ENCODE measurements around the gene STAMBP. TPM values are rescaled to one million over a fixed set of nuclear protein-coding genes. Genes with fewer than 3 reads are reported as not detected.
A peak's percentile ranks its signal among the peaks of the same experiment; 100 is the strongest.

The STAMBP gene
- total RNA-seq, 2 experiments from 2014 or later: 104 to 111 TPM

DNA sequence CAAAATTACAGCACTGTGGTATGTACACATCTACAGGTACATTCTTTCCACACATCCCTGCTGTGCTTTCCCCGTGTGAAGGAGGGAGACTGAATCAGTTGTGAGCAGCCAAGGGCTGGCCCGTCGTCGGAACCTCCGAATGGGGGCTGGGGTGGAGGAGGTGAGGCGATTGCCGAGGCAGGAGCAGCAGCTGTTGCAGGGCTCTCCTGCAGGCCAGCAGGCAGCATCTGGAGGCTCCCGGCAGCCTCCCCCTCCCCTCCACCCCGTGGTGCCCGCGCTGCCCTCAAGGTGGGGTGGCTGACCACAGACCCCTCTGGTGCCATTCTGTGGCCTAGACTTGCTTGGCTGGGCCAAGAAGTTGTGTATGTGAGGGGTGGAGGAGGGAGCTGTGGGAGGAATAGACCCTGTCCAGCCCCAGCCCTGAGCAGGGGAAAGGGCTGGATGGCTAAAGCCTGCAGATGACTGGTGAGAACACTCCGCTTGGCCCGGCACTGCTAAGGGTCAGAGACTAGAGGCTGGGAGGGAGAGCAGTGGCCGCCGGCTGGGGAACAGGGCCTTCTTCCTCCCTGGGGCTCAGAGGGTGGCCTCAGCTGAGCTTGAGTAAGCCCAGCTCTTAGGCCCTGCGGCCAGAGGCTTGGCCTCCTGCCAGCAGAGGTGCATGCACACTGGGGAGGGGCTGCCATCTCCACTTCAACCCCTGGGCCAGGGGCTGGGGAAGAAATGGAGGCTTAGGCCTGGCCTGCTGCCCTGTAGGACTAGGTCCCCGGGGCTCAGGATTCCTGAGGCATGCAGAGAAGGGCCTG, 7.6 kb downstream of the STAMBP start:
- ATAC-seq: no peak
- no peak for DNase-seq
- Mint-ChIP-seq H3K4me3 (no peak overlapping the region), H3K9me3 (ENCODE audit: low read depth) (no peaks in the 10 kb centered on the region), H3K27me3 (no peaks in the 10 kb centered on the region), H3K36me3 (ENCODE audit: low read depth) (peaks cover 61% of the 10 kb centered on the region), H3K4me1 (peaks cover 34% of the 10 kb centered on the region), H3K27ac (no peak overlapping the region)
- intact Hi-C loops (cut with DNase I, micrococcal nuclease): no loop called here
- ChIA-PET POLR2A (no interaction called here), CTCF (no interaction called here)

DNA sequence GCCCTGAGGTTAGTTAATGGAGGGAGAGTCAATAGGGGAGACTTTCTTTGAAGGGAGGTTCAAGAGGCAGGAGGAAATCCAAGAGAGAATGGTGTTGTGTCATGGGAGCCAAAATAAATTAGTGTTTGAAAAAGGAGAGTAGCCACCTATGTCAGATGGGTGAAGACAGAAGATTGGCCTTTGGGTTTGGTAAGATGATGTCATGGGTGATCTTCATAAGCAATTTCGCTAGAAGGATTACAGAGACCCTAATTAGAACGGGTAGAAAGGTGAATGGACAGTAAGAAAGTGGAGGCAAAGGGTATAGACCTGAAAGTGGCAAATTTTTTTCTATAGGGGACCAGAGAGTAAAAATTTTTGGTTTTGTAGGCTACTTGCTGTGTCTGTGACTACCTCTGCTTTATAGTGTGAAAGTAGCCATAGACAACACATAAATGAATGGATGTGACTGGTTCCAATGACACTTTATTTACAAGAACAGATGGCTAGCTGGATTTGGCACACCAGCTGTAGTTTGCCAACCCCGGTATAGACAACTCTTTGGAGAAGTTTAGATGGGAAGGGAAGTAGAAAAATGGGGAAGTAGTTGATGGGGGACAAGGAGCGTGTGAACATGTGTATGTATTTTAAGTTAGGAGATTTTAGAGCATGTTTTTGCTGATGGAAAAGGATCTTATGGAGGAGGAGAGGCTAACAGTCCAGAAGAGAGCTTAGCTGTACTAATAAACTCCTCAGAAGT, 9.3 kb downstream of the STAMBP start:
- intact Hi-C loops (cut with DNase I, micrococcal nuclease): no loop called here
- ChIA-PET CTCF (interaction anchor here (0.7 to 2.0 kb wide), 5 partner anchors 10 to 83 kb away, joined by 3 to 6 read pairs (median 4); partner anchors contain the start of gene STAMBP), POLR2A (no interaction called here)
- Mint-ChIP-seq H3K36me3 (ENCODE audit: low read depth) (peaks cover 49% of the 10 kb centered on the region), H3K4me1 (peaks cover 29% of the 10 kb centered on the region), H3K4me3 (no peak overlapping the region), H3K27ac (peak overlapping the region; percentile 19), H3K9me3 (ENCODE audit: low read depth) (no peaks in the 10 kb centered on the region), H3K27me3 (no peaks in the 10 kb centered on the region)
- DNase-seq (no peak), ATAC-seq (no peak)

DNA sequence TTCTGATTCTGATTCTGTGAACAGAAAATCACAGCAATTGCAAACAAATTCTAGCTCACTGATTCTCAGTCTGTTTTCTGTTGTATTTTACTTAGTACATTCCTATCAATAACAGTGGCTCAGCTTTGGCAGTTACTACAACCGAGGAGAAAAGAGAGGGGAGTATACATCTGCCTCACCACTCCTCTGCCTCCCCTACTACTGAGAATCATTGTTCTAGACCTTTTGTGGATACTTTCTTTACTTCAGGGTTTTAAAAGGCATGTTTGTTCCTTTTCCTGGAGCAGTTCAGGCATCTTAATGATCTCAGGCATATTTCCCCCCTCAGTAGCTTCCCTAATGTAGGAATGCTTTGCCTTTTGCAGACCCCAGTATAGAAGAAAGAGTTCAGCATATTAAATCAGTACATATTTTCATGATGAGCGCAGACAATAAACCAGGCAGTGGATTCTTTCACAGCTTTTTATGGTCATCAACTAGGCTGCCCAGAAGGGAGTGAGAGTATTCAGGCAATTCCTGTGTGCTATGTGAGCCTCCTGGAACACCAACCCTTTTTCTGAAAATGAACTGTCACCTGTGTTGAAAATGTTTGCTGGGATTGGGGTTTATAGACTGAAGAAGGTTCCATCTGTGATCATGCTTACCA, 10.3 kb downstream of the STAMBP start:
- DNase-seq (no peak), ATAC-seq (no peak)
- Mint-ChIP-seq H3K4me3 (no peak overlapping the region), H3K9me3 (ENCODE audit: low read depth) (no peaks in the 10 kb centered on the region), H3K4me1 (peaks cover 27% of the 10 kb centered on the region), H3K27ac (no peak overlapping the region), H3K36me3 (ENCODE audit: low read depth) (peaks cover 44% of the 10 kb centered on the region), H3K27me3 (no peaks in the 10 kb centered on the region)
- CTCF ChIA-PET: interaction anchor here (0.5 to 2.0 kb wide), 7 partner anchors 8 to 388 kb away, joined by 3 to 6 read pairs (median 3); partner anchors contain the start of gene STAMBP
- POLR2A ChIA-PET: interaction anchor here (0.7 kb wide), 1 partner anchor 58 kb away, joined by 4 read pairs; no protein-coding TSS in a partner anchor
- intact Hi-C loops (cut with DNase I, micrococcal nuclease): no loop called here

DNA sequence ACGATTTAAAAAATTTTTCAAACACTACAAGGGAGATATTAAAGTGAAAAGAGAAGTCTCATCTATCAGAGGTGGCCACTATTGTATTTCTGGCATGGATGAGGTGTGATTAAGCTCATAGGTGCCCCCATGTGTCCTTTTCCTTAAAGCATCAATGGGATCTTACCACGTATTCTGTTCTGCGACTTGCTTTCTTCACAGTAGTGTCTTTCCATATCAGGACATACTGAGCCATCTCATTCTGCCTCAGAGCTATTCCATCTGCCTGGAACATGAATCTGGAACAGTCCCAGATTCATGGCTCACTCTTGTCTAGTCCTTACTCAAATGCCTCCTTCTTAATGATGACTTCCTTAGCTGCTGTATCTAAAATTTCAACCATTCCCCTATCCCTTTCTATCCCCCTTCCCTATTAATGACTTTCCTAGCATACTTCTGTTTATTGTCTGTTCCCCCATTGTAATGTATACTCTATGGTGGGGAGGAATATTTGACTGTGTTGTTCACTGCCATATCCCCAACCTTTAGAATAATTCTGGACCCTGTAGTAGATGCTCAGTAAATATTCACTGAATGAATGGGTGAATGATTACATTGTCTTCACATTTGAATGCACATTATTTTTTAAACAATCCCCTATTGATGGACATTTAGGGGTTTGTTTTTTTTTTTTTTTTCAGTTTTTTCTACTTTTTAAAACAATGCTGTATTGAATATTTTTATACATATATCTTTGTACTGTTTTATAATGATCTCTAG, 11.1 kb downstream of the STAMBP start:
- H3K36me3 Mint-ChIP-seq (ENCODE audit: low read depth): peaks cover 48% of the 10 kb centered on the region
- no peak overlapping the region for H3K4me3 Mint-ChIP-seq
- H3K4me1 Mint-ChIP-seq: peaks cover 27% of the 10 kb centered on the region
- no peaks in the 10 kb centered on the region for H3K9me3 Mint-ChIP-seq (ENCODE audit: low read depth)
- ChIA-PET POLR2A (interaction anchor here (0.7 kb wide), 1 partner anchor 58 kb away, joined by 4 read pairs; no protein-coding TSS in a partner anchor), CTCF (interaction anchor here (0.5 to 2.0 kb wide), 5 partner anchors 7 to 388 kb away, joined by 3 to 6 read pairs (median 3); no protein-coding TSS in a partner anchor)
- intact Hi-C loops (cut with DNase I, micrococcal nuclease): no loop called here
- DNase-seq: no peak
- H3K27ac Mint-ChIP-seq: no peak overlapping the region
- ATAC-seq: no peak
- H3K27me3 Mint-ChIP-seq: no peaks in the 10 kb centered on the region

DNA sequence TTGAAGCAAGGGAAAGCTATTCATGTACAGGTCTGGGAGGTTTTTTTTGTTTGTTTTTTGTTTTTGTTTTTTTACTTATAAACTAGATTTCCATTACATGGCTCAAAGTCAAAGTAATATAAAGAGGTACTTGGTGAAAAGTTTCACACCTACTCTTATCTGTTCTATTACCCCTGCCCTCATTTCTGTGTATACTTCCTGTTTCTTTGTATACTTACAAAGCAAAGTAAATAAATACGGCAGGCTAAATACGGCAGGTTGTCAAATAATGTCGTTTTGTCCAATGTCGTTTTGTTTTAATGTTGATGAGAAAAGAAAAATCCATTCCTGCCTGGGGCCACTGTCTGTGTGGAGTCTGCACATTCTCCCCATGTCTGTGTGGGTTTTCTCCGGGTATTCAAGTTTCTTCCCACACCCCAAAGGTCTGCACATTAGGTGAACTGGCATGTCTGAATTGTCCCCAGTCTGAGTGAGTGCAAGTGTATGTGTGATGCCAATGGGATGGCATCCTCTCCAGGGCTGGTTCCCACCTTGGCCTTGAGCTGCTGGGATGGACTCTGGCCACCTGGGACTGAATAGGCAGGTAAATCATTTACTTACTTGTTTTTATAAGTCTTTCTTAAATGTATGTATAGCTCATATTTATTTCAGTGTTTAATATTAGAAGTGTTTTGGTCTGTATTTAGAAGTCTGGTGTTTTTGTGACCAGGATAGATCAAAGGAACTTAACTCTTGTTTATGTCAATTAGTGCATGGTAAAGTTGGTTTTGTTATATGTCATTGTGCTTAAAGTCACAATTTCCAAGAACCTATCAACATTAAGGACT, 13.4 kb downstream of the STAMBP start:
- Mint-ChIP-seq H3K36me3 (ENCODE audit: low read depth) (peaks cover 54% of the 10 kb centered on the region), H3K4me1 (peaks cover 27% of the 10 kb centered on the region), H3K4me3 (no peak overlapping the region), H3K27ac (no peak overlapping the region), H3K27me3 (no peaks in the 10 kb centered on the region), H3K9me3 (ENCODE audit: low read depth) (no peaks in the 10 kb centered on the region)
- ChIA-PET POLR2A (no interaction called here), CTCF (interaction anchor here (0.6 to 0.9 kb wide), 3 partner anchors 13 to 50 kb away, joined by 3 to 4 read pairs (median 3); partner anchors contain the start of gene ACTG2)
- no peak for ATAC-seq
- no peak for DNase-seq
- intact Hi-C loops (cut with DNase I, micrococcal nuclease): no loop called here

DNA sequence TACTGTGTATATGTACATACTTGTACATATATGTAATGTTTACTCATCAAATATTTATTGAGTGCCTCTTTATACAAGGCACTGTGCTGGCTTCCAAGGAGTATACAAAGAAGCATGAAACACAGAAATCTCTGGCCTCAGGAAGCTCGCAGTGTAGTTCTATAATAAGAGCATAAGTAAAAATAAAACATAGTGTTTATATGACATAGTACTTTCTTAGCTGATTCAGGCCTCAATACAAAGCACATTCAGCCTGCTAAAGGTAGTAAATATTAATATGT, 13.9 kb downstream of the STAMBP start:
- H3K27ac Mint-ChIP-seq: no peak overlapping the region
- DNase-seq: no peak
- H3K36me3 Mint-ChIP-seq (ENCODE audit: low read depth): peaks cover 56% of the 10 kb centered on the region
- peaks cover 26% of the 10 kb centered on the region for H3K4me1 Mint-ChIP-seq
- intact Hi-C loops (cut with DNase I, micrococcal nuclease): no loop called here
- no peak for ATAC-seq
- ChIA-PET POLR2A (no interaction called here), CTCF (interaction anchor here (0.6 kb wide), 1 partner anchor 50 kb away, joined by 3 read pairs; the partner anchor contains the start of gene ACTG2)
- no peaks in the 10 kb centered on the region for H3K27me3 Mint-ChIP-seq
- no peaks in the 10 kb centered on the region for H3K9me3 Mint-ChIP-seq (ENCODE audit: low read depth)
- H3K4me3 Mint-ChIP-seq: no peak overlapping the region

DNA sequence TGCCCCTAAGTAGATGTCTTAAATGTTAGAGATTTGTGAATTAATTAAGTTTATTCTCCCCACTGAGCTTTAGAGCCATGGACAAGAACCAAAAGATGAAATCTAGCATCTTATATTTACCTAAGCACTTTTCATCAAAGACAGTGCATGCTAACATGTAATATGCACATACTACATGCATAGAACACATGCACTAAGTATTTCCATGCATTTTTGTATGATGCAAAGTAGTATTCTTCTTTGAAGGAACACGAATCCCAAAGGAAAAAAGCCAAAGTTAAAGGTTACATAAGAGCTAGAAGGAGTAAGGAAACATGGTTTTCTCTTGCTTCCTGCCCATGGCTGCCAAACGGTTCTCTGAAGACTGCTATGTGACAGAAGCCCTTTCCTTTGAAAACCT, 15.3 kb downstream of the STAMBP start:
- ChIA-PET CTCF (interaction anchor here (0.7 to 1.5 kb wide), 2 partner anchors 10 to 15 kb away, joined by 3 to 4 read pairs; no protein-coding TSS in a partner anchor), POLR2A (interaction anchor here (0.7 kb wide), 1 partner anchor 151 kb away, joined by 3 read pairs; no protein-coding TSS in a partner anchor)
- H3K27ac Mint-ChIP-seq: peak overlapping the region; percentile 1
- no peak for ATAC-seq
- peaks cover 60% of the 10 kb centered on the region for H3K36me3 Mint-ChIP-seq (ENCODE audit: low read depth)
- H3K4me3 Mint-ChIP-seq: no peak overlapping the region
- H3K27me3 Mint-ChIP-seq: no peaks in the 10 kb centered on the region
- H3K4me1 Mint-ChIP-seq: peaks cover 17% of the 10 kb centered on the region
- no peaks in the 10 kb centered on the region for H3K9me3 Mint-ChIP-seq (ENCODE audit: low read depth)
- no peak for DNase-seq
- intact Hi-C loops (cut with DNase I, micrococcal nuclease): no loop called here

DNA sequence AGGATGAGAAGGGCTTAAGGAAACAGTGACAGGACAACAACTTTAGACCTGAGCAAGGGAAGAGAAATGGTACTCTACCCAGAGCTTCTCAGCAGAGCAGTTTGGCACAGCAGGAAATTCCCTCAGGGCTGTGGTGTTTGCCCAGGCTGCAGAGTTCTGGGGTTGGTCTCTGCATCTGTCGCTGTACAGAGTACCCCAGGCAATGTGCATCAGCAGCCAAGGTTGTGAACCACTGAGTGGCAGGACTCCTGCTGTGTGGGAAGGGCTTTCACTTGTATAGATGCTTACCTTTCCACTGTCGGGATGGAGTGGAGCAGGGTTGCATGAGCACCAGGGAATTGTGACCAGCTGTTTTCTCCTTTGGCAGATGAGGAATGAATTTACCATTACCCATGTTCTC, 21.2 kb downstream of the STAMBP start:
- H3K27me3 Mint-ChIP-seq: no peaks in the 10 kb centered on the region
- no peak for ATAC-seq
- H3K4me1 Mint-ChIP-seq: no peaks in the 10 kb centered on the region
- DNase-seq: no peak
- CTCF ChIA-PET: no interaction called here
- H3K9me3 Mint-ChIP-seq (ENCODE audit: low read depth): no peaks in the 10 kb centered on the region
- intact Hi-C loops (cut with DNase I, micrococcal nuclease): loop anchor here in 1 of 2 experiments (10.0 kb wide), 1 partner anchor 135 kb away; the partner anchor contains the start of gene TET3
- H3K4me3 Mint-ChIP-seq: no peak overlapping the region
- no peak overlapping the region for H3K27ac Mint-ChIP-seq
- POLR2A ChIA-PET: no interaction called here
- peaks cover 54% of the 10 kb centered on the region for H3K36me3 Mint-ChIP-seq (ENCODE audit: low read depth)

DNA sequence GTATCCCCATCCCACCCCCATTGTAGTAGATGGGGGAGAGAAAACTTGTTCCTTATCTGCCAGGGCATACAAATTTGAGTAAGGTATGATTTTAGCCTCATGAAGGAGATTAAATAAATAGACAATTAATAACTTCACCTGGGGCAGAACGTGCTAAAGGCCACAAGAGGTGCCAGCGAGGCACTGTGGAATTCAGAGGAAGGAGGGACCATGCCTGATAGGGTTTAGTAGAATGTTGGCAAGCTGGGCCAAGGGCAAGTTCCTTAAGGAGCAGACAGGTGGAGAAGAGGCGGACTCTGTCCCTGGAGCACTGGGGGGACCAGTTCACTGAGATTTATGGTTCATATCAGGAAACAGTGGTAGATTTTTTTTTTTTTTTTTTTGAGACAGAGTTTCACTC, 22.5 kb downstream of the STAMBP start:
- intact Hi-C loops (cut with DNase I, micrococcal nuclease): loop anchor here in 1 of 2 experiments (10.0 kb wide), 1 partner anchor 134 kb away; the partner anchor contains the start of gene TET3
- H3K4me1 Mint-ChIP-seq: peaks cover 7% of the 10 kb centered on the region
- H3K27me3 Mint-ChIP-seq: no peaks in the 10 kb centered on the region
- CTCF ChIA-PET: interaction anchor here (0.6 to 1.5 kb wide), 4 partner anchors 17 to 296 kb away, joined by 3 to 5 read pairs (median 4); no protein-coding TSS in a partner anchor
- H3K9me3 Mint-ChIP-seq (ENCODE audit: low read depth): no peaks in the 10 kb centered on the region
- DNase-seq: no peak
- POLR2A ChIA-PET: no interaction called here
- peak overlapping the region; percentile 72 for H3K27ac Mint-ChIP-seq
- H3K36me3 Mint-ChIP-seq (ENCODE audit: low read depth): peaks cover 57% of the 10 kb centered on the region
- peak; percentile 40 for ATAC-seq
- no peak overlapping the region for H3K4me3 Mint-ChIP-seq

DNA sequence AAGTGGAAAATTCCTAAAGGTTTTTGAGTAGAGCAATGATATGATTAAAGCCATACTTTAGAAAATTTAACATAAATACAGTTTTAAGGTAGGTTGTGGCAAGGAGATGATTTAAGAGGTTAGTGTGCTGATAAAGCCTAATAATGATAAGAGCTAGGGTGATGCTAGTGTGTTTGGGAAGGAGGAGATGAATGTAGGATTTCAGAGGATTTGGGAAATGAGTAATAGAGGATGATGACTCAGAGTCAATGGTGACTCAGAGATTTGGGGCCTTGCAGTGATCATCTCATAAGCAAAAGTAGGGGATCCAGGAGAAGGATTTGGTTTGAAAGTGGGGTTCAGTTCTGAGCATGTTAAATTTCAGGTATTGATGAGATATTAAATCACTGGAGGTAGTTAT, 23.3 kb downstream of the STAMBP start:
- Mint-ChIP-seq H3K27ac (no peak overlapping the region), H3K4me1 (peaks cover 8% of the 10 kb centered on the region), H3K4me3 (no peak overlapping the region), H3K27me3 (no peaks in the 10 kb centered on the region), H3K36me3 (ENCODE audit: low read depth) (peaks cover 58% of the 10 kb centered on the region), H3K9me3 (ENCODE audit: low read depth) (no peaks in the 10 kb centered on the region)
- DNase-seq (no peak), ATAC-seq (peak; percentile 83)
- intact Hi-C loops (cut with DNase I, micrococcal nuclease): loop anchor here (2.0 to 10.0 kb wide), 2 partner anchors 75 to 133 kb away; partner anchors contain the start of genes DGUOK (in 1 of the 2) and TET3 (in 1 of the 2)
- POLR2A ChIA-PET: no interaction called here
- CTCF ChIA-PET: interaction anchor here (0.7 to 0.8 kb wide), 2 partner anchors 18 to 58 kb away, joined by 3 to 4 read pairs; no protein-coding TSS in a partner anchor

All from activated CD4-positive, alpha-beta T cell treated with anti-CD3 and anti-CD28 coated beads for 36 hours (primary cell).